AG04449 (cell line): ENCODE measurements around the gene CDC45.

Experiments used
- CTCF ChIA-PET: fragments of 350-600 bp; formaldehyde crosslinking; extraction: SDS; loops from one replicate; lab custom pipeline; 2021; ENCODE audit warnings: antibody characterized with exemption; lab: Yijun Ruan, JAX
- POLR2A ChIA-PET: fragments of 400-600, 350-600 bp; formaldehyde crosslinking; extraction: SDS; loops from one replicate; lab custom pipeline; 2020; ENCODE audit warnings: antibody characterized with exemption, inconsistent platforms; lab: Yijun Ruan, JAX
- DNase-seq: peaks from one replicate; pipeline ENCODE4 v3.0.0-alpha.2; 2010; ENCODE audit warnings: low read depth, low spot score
- H3K4me3 ChIP-seq: 2 replicates; pipeline ENCODE4 v1.5.1; 2011; ENCODE audit warnings: low read depth, mild to moderate bottlenecking, control low read depth, low read length
- CTCF ChIP-seq: IDR thresholded peaks from one replicate; pipeline ENCODE4 v1.5.1; 2011; ENCODE audit warnings: mild to moderate bottlenecking, moderate library complexity, low read length, control low read depth, inconsistent platforms; ENCODE audit not compliant: insufficient read depth; ENCODE audit errors: missing control alignments

The CDC45 gene

DNA sequence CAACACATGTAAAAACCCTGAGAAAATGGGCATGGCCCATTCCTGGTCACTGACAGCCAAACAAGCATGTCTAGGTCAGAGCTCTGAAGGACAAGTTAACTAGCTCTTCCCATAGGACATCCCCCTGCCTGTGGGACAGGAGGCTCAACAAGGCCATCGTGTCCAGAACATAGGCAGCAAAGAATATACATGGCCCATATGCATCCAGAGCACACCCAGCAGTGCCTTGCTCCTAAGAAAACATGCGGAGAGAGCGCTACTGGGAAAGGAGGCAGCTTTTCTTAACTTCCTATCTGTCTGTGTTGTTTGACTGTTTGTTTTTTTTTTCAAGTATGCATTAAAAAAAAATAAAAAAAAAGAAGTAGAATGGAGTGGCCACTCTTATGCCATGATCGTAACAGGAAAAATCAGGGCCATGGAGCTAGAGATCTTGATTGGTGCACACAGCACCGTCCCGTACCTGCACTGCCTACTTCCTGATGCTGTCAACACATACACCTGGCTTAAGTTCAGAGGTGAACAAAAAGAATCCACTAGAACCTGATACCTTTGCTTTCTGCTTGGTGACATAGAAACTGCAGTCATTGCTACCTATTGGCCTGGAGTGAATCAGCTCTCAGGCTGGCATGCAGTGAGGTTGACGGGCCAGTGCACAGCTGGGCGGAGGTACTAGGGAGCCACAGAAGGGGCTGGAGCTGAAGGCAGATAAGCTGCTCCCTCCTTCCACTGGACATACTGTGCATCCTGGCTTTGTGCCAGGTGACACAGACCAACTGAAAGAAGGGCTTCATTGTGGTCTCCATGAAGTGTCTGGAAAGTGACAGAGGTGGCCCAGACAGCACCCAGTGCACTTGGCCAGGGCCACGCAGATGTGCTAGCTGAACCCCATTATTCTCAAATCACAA, 12.6 kb upstream of the CDC45 start:
- H3K4me3 ChIP-seq: no peak overlapping the region
- no peak for TF ChIP-seq CTCF
- ChIA-PET POLR2A (no interaction called here), CTCF (interaction anchor here (1.4 kb wide), 1 partner anchor 163 kb away, joined by 6 read pairs; no protein-coding TSS in a partner anchor)
- no peak for DNase-seq

- no peak overlapping the region for H3K4me3 ChIP-seq
- TF ChIP-seq CTCF: no peak
- CTCF ChIA-PET: interaction anchor here (0.9 to 1.0 kb wide), 2 partner anchors 9 kb away, joined by 3 read pairs; no protein-coding TSS in a partner anchor
- POLR2A ChIA-PET: no interaction called here
- DNase-seq: no peak
These were observed 11.8 kb upstream of the CDC45 start for GRCh38 chr22:19467912-19468311.

- no peak for TF ChIP-seq CTCF
- H3K4me3 ChIP-seq: no peak overlapping the region
- ChIA-PET POLR2A (no interaction called here), CTCF (interaction anchor here (1.2 kb wide), 1 partner anchor 160 kb away, joined by 3 read pairs; no protein-coding TSS in a partner anchor)
- DNase-seq: no peak
These were observed 10.3 kb upstream of the CDC45 start for GRCh38 chr22:19469421-19469820.

GRCh38 chr22:19470010-19470409, 9.7 kb upstream of the CDC45 start:
- no peak overlapping the region for H3K4me3 ChIP-seq
- ChIA-PET POLR2A (no interaction called here), CTCF (no interaction called here)
- TF ChIP-seq CTCF: no peak
- DNase-seq: no peak

DNA sequence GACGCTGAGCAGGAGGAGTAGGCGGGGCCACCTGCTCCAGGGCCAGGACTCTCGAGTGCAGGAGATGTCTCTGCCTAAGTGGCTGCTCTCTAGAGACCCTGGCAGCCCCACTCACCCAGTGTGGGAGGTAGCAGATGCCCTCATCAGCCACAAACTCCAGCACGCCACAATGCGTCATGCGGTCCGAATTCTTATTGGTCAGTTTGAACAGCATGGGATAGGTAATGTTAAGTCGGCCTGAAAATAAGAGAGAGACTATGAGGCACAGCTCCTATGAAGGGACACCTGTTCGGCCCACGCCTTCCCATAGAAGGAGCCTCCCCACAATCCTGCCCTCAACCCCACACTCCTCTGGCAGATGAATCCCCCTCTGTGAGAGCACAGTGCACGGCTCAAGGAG, 8.1 kb upstream of the CDC45 start:
- DNase-seq: no peak
- TF ChIP-seq CTCF: no peak
- CTCF ChIA-PET: interaction anchor here (0.8 kb wide), 1 partner anchor 173 kb away, joined by 6 read pairs; no protein-coding TSS in a partner anchor
- POLR2A ChIA-PET: no interaction called here
- H3K4me3 ChIP-seq: no peak overlapping the region

DNA sequence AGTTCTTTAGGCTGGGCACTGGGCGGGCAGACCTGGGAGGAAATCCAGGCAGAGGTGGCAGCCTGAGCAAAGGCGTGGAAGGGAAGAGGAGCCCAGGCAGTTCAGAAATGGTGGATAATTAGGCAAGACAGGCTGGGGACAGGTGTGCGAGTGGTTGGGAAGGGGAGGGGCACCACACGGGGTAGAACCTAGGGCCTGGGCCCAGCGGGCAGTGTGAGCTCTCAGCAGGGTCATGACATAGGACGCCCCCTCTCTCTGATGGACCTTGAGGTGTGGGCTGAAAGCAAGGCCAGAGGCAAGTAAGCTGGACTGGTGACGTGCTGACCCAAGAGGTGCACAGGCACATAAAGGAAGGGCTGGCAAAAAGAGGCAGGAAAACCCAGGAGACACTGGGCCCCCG, 7.5 kb upstream of the CDC45 start:
- CTCF ChIA-PET: interaction anchor here (0.8 to 2.8 kb wide), 2 partner anchors 8 to 173 kb away, joined by 6 to 17 read pairs; no protein-coding TSS in a partner anchor
- TF ChIP-seq CTCF: no peak
- no peak overlapping the region for H3K4me3 ChIP-seq
- no peak for DNase-seq
- POLR2A ChIA-PET: interaction anchor here (1.5 kb wide), 1 partner anchor 9 kb away, joined by 3 read pairs; no protein-coding TSS in a partner anchor
